GM18508 (cell line): ENCODE measurements around the gene ZDHHC13.

Source experiments
- ATAC-seq: cut with Tn5 transposase; IDR thresholded peaks from one replicate; pipeline ENCODE4 v1.9.1; 2021; ENCODE audit warnings: moderate number of reproducible peaks; ENCODE audit not compliant: insufficient read depth, unreplicated experiment

ZDHHC13 gene

GRCh38 chr11:19163617-19164016, 46.6 kb downstream of the ZDHHC13 start:
- no peak for ATAC-seq

GRCh38 chr11:19164230-19164855, 47.4 kb downstream of the ZDHHC13 start:
- no peak for ATAC-seq

GRCh38 chr11:19164881-19165280, 47.9 kb downstream of the ZDHHC13 start:
- no peak for ATAC-seq

- no peak for ATAC-seq
Observed at GRCh38 chr11:19168090-19168489, 51.1 kb downstream of the ZDHHC13 start.

GRCh38 chr11:19173004-19173689, 56.2 kb downstream of the ZDHHC13 start:
- no peak for ATAC-seq

- ATAC-seq, result no peak
Observed at GRCh38 chr11:19173964-19174638, 57.1 kb downstream of the ZDHHC13 start.

GRCh38 chr11:19176629-19177186, 59.7 kb downstream of the ZDHHC13 start:
- ATAC-seq, result no peak

- no peak for ATAC-seq
Observed at GRCh38 chr11:19181531-19182261, 64.7 kb downstream of the ZDHHC13 start.

GRCh38 chr11:19183646-19184045, 66.7 kb downstream of the ZDHHC13 start:
- ATAC-seq, result no peak

- ATAC-seq, result no peak
Observed at GRCh38 chr11:19185036-19185435, 68.1 kb downstream of the ZDHHC13 start.

GRCh38 chr11:19185516-19186052, 68.6 kb downstream of the ZDHHC13 start:
- ATAC-seq, result no peak

GRCh38 chr11:19187114-19187832, 70.3 kb downstream of the ZDHHC13 start:
- no peak for ATAC-seq

GRCh38 chr11:19187833-19188258, 70.9 kb downstream of the ZDHHC13 start:
- ATAC-seq, result no peak

GRCh38 chr11:19191530-19192169, 74.7 kb downstream of the ZDHHC13 start:
- no peak for ATAC-seq

GRCh38 chr11:19193916-19194315, 76.9 kb downstream of the ZDHHC13 start:
- ATAC-seq, result no peak

GRCh38 chr11:19194620-19195308, 77.8 kb downstream of the ZDHHC13 start:
- no peak for ATAC-seq

- ATAC-seq, result no peak
Observed at GRCh38 chr11:19196432-19196831, 79.5 kb downstream of the ZDHHC13 start.

GRCh38 chr11:19199048-19199447, 82.1 kb downstream of the ZDHHC13 start:
- no peak for ATAC-seq

- ATAC-seq, result no peak
Observed at GRCh38 chr11:19199771-19200170, 82.8 kb downstream of the ZDHHC13 start.
